Activated CD4-positive, alpha-beta T cell treated with anti-CD3 and anti-CD28 coated beads, Interleukin-2, Interleukin-4, amounts not matched to agents 100 ng/mL and 50 ng/mL, durations not matched to agents 16 hours and 8 hours (primary cell): ENCODE measurements around the gene IMP3.
"Not testable (repeated sequence)": the region's sequence is repeated elsewhere in the genome, so short reads cannot be mapped to it uniquely, and the experiment has no call there.

Source experiments
- DNase-seq: peaks from one replicate; pipeline ENCODE4 v3.0.0-alpha.2; 2020; ENCODE audit warnings: low spot score

IMP3 gene

GRCh38 chr15:75650908-75651809 is 11.1 kb upstream of the IMP3 start:
- no peak for DNase-seq

GRCh38 chr15:75649848-75650247 is 9.8 kb upstream of the IMP3 start:
- DNase-seq, result no peak

DNA sequence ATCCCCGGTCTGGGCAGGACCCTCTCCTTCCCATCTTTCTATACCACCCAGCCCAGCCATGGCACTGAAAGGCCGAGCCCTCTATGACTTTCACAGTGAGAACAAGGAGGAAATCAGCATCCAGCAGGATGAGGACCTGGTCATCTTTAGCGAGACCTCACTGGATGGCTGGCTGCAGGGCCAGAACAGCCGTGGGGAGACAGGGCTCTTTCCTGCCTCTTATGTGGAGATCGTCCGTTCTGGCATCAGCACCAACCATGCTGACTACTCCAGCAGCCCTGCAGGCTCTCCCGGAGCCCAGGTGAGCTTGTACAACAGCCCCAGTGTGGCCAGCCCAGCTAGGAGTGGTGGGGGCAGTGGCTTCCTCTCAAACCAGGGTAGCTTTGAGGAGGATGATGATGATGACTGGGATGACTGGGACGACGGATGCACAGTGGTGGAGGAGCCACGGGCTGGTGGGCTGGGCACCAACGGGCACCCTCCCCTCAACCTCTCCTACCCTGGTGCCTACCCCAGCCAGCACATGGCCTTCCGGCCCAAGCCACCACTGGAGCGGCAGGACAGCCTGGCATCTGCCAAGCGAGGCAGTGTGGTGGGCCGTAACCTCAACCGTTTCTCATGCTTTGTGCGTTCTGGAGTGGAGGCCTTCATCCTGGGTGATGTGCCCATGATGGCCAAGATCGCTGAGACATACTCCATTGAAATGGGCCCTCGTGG is 9.2 kb upstream of the IMP3 start:
- DNase-seq, result no peak

DNA sequence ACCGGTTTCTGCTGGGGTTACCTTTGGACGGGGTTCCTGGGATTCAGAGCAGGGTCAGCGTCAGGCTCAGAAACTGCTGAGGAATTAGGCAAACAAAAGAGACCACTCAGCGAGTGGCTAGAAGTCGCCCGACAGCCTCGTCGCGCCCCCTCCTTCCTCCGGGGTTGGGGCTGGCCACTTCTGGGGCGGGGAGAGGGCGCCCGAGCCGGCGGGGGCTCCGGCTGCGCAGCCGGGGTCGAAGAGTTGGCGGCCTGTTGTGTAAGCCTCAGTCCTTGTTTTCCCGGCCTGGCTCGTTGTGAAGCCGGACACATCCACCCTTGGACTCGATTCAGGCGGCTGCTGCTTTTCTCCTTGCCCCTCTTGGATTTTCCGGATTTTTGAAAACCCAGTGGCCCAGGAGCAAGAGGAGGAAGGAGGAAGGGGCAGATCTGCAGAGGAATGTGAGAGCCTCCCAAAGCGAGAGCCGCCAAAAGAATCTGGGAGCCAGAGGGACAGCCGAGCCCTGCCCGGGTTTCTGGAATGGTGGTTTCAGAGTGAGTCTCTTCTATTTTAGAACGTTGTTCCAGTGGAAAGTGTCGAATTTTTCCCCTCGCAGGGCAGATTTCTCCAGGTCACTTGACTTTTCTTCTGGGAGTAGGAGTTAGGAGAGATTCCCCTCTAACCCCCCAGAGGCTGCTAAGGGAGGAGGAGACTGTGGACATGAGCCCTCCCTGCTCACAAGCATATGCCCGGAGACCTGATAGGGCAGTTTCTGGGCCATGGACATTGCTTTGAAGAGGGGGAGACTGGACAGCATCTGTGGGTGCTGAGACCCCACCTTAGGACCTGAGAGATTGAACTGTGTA is 8.4 kb upstream of the IMP3 start:
- no peak for DNase-seq

- peak; percentile 39 for DNase-seq
Measured at GRCh38 chr15:75647370-75648155, 7.5 kb upstream of the IMP3 start, which contains the start of gene SNX33. Gene SNX33 (plus strand): TSS chr15:75647912. CDS start chr15:75649103, 1,191 bp downstream.

DNA sequence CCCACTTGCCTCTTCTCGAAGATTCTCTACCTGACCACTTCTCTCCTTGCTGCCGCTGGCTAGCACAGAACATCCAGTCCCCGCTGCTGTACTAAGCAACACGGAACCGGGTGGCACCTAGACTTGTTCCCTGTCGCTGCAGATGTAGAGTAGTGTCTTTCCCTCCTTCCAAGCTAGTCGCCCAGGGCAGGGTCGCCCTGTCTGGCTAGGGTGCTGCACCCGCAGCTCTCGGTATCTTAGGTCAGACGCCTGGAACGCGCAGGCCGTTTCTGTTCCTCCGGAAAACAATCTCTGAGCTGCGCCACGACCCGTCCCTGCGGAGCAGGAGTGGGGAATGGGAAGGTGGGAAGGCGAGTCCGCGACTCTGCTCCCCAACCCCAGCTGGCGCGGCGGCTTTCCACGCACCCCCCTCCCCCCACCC is 6.9 kb upstream of the IMP3 start:
- DNase-seq, result no peak

DNA sequence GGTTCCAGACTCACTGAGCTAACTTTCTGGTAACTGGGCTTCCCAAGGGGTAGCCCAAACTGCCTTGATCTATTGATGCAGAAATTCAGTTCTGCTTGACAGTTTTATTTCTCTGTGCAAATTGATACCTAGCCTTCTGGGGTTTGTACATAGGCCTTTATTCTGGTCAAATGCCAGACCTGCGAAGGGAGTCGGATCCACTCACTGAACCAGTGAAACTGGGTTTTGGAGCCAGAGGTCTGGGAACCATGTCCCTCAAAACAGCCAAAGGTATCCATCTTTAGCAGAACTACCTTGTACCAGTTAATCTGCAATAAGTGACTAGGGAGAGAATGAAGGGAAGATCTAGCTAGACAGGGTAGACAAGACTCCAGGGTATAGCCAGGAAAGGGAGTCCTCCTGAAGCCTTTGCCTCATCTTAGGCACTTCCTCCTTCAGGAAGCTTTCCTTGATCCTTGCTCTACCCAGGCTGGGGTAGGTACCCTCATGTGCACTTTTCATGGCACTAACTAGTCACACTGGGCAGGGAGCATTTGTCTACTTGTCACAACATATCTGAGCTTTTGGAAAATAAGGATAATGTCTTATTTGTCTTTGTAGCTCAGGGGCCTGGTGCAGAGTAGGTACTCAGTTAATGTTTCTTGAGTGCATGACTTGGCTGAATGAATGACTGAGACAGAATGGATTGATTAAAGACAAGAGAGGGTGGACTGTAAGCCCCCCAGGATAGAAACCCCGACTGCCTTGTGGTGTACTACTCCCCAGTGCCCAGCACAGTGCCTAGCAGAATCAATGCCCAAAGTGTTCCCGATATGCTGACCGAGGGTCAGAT is 6.3 kb upstream of the IMP3 start:
- no peak for DNase-seq

DNA sequence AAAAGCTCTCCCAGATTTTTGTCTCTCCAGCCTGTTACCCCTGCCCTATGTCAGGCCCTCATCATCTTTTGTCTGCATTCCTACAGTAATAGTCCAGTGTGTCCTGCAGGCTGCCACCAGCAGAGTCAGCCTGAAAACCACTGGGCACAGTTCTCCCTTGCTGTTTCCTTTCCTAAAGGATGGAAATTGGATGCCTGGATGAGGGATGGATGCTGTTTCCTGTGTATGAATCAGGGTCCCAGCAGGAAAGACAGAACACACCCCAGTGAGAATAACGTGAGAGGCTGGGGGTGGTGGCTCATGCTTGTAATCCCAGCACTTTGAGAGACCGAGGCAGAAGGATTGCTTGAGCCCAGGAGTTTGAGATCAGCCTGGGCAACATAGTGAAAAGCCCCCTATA is 4.4 kb upstream of the IMP3 start:
- DNase-seq, result no peak

GRCh38 chr15:75641603-75642002 is 1.6 kb upstream of the IMP3 start:
- DNase-seq, result no peak

GRCh38 chr15:75641179-75641503 is 1.1 kb upstream of the IMP3 start:
- no peak for DNase-seq

DNA sequence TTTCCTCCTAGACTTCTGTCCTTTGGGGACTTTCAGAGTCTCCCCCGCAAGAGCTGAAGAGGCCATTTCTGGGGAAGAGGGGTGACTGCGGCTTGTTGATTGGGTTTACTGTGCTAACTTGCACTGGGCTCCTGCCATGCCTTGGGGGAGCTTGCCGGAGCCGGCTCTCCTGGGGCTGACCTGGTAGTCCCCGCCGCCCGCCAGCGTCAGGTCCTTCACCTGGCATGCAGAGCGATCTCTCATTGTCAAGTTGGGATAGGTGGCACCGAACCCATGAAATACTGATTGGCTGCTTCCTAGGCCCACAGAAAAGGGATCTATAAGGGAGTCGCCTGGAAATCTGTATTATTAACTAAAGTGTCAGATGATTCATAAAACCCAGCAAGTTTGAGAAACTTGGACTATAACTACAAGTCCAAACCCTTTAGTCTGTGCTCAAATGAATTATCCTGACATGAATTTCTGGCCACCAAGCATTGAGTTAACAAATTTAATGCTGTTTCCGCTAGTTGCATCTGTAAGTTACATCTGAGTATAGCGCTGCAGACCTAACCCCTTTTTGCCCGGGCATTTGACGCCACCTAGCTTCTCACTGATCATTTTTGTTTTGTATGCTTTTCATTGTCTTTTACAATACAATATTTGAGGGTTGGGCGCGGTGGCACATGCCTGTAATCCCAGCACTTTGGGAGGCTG is 607 bp upstream of the IMP3 start:
- peak; percentile 72 for DNase-seq

DNA sequence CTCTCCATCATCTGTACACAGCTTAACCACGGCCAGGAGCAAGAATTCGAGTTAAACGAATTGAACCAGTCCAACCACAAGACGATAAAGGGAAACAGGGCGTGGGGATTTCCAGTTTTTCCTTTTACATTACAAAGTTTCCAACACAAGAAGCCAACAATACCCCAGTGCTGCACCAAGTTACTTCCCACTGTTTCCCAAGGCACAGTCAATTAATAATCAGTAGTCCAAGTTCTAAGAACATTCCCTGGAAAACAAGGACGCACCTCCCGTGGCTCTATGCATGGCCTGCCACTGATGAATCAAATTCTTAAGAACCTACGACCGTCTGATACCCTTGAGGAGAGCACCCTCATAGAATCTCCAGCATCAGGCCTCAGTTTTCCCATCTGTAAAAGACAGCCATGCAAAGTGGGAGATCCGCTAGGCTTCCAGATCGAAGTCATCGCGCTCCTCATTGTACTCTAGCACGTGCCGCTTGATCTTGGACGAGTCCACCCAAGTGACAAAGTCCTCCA is 774 bp downstream of the IMP3 start:
- DNase-seq, result peak; percentile 27

- DNase-seq, result no peak
Measured at GRCh38 chr15:75637245-75638009, 2.6 kb downstream of the IMP3 start.

- no peak for DNase-seq
Measured at GRCh38 chr15:75636026-75636425, 4.0 kb downstream of the IMP3 start.

GRCh38 chr15:75633922-75634321 is 6.1 kb downstream of the IMP3 start:
- DNase-seq, result not testable (repeated sequence)

- no peak for DNase-seq
Measured at GRCh38 chr15:75631935-75632334, 8.1 kb downstream of the IMP3 start.

DNA sequence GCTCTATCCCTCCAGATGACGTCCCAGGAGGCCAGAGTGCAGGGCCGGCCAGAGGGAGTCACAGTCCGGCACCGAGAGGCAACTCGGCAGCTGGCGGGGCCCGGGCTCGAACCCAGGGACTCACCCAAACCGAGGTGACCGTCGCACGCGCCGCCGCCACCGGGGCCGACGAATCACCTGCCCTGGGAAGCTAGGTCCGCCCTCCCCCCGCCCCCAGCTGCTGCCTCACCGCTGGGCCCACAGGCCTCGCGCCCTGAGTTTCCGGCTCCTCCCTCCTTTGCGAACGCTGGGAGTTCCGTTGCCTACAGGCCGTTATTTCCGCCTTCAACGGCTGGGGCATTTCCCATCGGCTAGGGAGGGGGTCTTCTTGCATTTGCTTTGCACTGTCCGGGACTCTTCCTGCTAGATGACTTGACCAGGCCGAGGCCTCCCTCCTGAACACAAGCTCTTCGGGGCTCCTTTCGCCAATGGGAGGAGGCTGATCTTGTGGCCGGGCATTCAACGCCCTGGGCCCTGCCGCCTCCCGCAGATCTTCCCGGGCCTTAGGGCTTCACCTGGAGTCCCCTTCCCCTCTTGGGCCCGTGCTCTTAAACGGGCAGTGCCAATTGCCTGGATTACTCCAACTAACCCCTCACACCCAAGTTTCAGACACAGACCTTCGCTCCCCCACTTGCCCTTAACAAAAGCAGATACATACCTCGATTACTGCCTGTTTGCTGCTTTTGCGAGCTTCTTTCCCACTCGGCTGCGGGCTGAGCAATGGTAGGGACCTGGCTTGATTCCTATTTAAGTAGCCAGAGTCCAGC is 14.3 kb downstream of the IMP3 start, which contains the start of gene SNUPN:
Gene SNUPN (minus strand): TSS at position 184 of the 806 bp plus-strand sequence. CDS start 4,674 bp downstream, outside the sequence.
- DNase-seq, result peak; percentile 96

DNA sequence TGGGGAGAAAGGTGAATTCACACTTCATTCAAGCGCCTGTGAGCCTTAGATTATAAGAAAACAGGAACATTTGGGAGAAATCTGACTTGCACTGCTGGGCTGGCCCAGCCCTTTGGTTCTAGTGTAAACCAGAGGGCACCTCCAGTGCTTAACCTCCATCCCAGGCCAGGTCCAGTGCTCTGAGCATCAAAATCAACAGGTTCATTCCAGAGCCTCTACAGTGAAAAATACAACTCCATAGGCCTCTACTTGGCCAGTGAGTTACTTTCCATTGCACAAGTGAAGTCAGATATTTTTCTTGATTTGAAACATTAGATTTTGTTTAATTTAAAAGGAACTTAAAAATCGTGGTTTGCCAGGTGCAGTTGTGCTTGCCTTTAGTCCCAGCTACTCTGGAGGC is 17.5 kb downstream of the IMP3 start:
- DNase-seq, result no peak
